Activated naive CD4-positive, alpha-beta T cell treated with Interleukin-2 at 50 U/mL for 16 hours (primary cell): ENCODE measurements around the gene SLC26A5.
"Not testable (repeated sequence)": the region's sequence is repeated elsewhere in the genome, so short reads cannot be mapped to it uniquely, and the experiment has no call there.

Experiments
- DNase-seq: peaks from one replicate; pipeline ENCODE4 v3.0.0-alpha.2; 2020

Gene SLC26A5

GRCh38 chr7:103446049-103446520, at the start of gene SLC26A5:
Gene SLC26A5, minus strand, starts transcription at chr7:103446207. Its CDS starts 24,693 bp downstream, at chr7:103421514.
- DNase-seq: no peak

GRCh38 chr7:103487419-103487818, 41.4 kb upstream of the SLC26A5 start:
- DNase-seq: no peak

- DNase-seq: not testable (repeated sequence)
Observed at GRCh38 chr7:103486873-103487272, 40.9 kb upstream of the SLC26A5 start.

GRCh38 chr7:103480771-103481170, 34.8 kb upstream of the SLC26A5 start:
- no peak for DNase-seq

- DNase-seq: no peak
Observed at GRCh38 chr7:103474956-103475355, 28.9 kb upstream of the SLC26A5 start.

GRCh38 chr7:103469095-103469948, 23.3 kb upstream of the SLC26A5 start:
- no peak for DNase-seq

- DNase-seq: no peak
Observed at GRCh38 chr7:103466814-103467213, 20.8 kb upstream of the SLC26A5 start.

GRCh38 chr7:103462358-103462757, 16.4 kb upstream of the SLC26A5 start:
- no peak for DNase-seq

GRCh38 chr7:103447073-103447960, 1.3 kb upstream of the SLC26A5 start:
- DNase-seq: peak; percentile 6

GRCh38 chr7:103445228-103446048, 569 bp downstream of the SLC26A5 start:
- DNase-seq: no peak

- DNase-seq: no peak
Observed at GRCh38 chr7:103439661-103440060, 6.3 kb downstream of the SLC26A5 start.

GRCh38 chr7:103437623-103438022, 8.4 kb downstream of the SLC26A5 start:
- no peak for DNase-seq

GRCh38 chr7:103432712-103433111, 13.3 kb downstream of the SLC26A5 start:
- no peak for DNase-seq

GRCh38 chr7:103425177-103425576, 20.8 kb downstream of the SLC26A5 start:
- no peak for DNase-seq

GRCh38 chr7:103423467-103424179, 22.4 kb downstream of the SLC26A5 start:
- DNase-seq: no peak

- no peak for DNase-seq
Observed at GRCh38 chr7:103420857-103421384, 25.1 kb downstream of the SLC26A5 start.

- no peak for DNase-seq
Observed at GRCh38 chr7:103418241-103418640, 27.8 kb downstream of the SLC26A5 start.

GRCh38 chr7:103413407-103413806, 32.6 kb downstream of the SLC26A5 start:
- no peak for DNase-seq

- DNase-seq: no peak
Observed at GRCh38 chr7:103412151-103412550, 33.9 kb downstream of the SLC26A5 start.

- DNase-seq: not testable (repeated sequence)
Observed at GRCh38 chr7:103405789-103406613, 40.0 kb downstream of the SLC26A5 start.

GRCh38 chr7:103399687-103400086, 46.3 kb downstream of the SLC26A5 start:
- DNase-seq: not testable (repeated sequence)
